GM12878 (cell line): ENCODE results near the gene KIFC3. TPM values are rescaled to one million over a fixed set of nuclear protein-coding genes. Genes with fewer than 3 reads are reported as not detected.

Source experiments
- ATAC-seq: fragments of 200-7000 bp; cut with Tn5 transposase; 3 replicates; pipeline ENCODE4 v1.9.1; 2020; ENCODE audit warnings: mild to moderate bottlenecking, moderate library complexity
- BruUV-seq: library from RNA; stranded (reverse); fragments of 400-500 nt; replicated peaks from 2 replicates; lab custom pipeline; 2021; lab: Mats Ljungman, UMichigan
- CTCF ChIA-PET: fragments of 300-600 bp; sonication (Branson Sonifier 250); formaldehyde crosslinking; extraction: SDS; loops from one replicate; lab custom pipeline; 2021; ENCODE audit warnings: inconsistent platforms; lab: Yijun Ruan, JAX
- POLR2A ChIA-PET: fragments of 350-600 bp; formaldehyde crosslinking; extraction: SDS; loops from one replicate; lab custom pipeline; 2021; ENCODE audit warnings: inconsistent platforms; lab: Charles Lee
- RAD21 ChIA-PET: fragments of 300-600 bp; sonication (Branson Sonifier 250); formaldehyde crosslinking; loops from one replicate; lab custom pipeline; 2023; ENCODE audit warnings: antibody characterized with exemption; ENCODE audit not compliant: unreplicated experiment; lab: Charles Lee
- SMC1A ChIA-PET: fragments of 300-600 bp; sonication (Branson Sonifier 250); formaldehyde crosslinking; loops from one replicate; lab custom pipeline; 2023; ENCODE audit not compliant: unreplicated experiment, uncharacterized antibody; lab: Charles Lee
- DNase-seq: peaks from one replicate; pipeline ENCODE4 v3.0.0-alpha.2; 2011; ENCODE audit warnings: low read depth, low spot score
- FAIRE-seq: peaks from 3 replicates; lab custom pipeline; 2011; peaks lifted over from hg19 to GRCh38; lab: Jason Lieb, UNC
- H2AFZ ChIP-seq: 2 replicates; pipeline ENCODE4 v1.6.0; 2011; ENCODE audit warnings: low read depth, low read length, control low read depth; ENCODE audit not compliant: control insufficient read depth
- H3K27ac ChIP-seq: 2 replicates; pipeline ENCODE4 v1.5.1; 2011; ENCODE audit warnings: control low read depth; ENCODE audit not compliant: control insufficient read depth, insufficient read depth
- H3K27me3 ChIP-seq, 2 experiments: replicated peaks in 1 of 2; 2 replicates each; pipeline versions ENCODE4 v1.6.0 to v1.6.1; 2011; ENCODE audit warnings: low read length in 1 of 2; ENCODE audit not compliant: control insufficient read depth in 2 of 2, insufficient read depth in 2 of 2
- H3K36me3 ChIP-seq, 2 experiments: 2 replicates each; pipeline ENCODE4 v1.5.1; 2011; ENCODE audit warnings: low read length in 1 of 2; ENCODE audit not compliant: control insufficient read depth in 2 of 2, insufficient read depth in 2 of 2
- H3K4me1 ChIP-seq: 2 replicates; pipeline ENCODE4 v1.6.1; 2011; ENCODE audit warnings: mild to moderate bottlenecking, low read length, moderate library complexity, mixed read lengths; ENCODE audit not compliant: control insufficient read depth, insufficient read depth
- H3K4me2 ChIP-seq: 2 replicates; pipeline ENCODE4 v1.6.0; 2011; ENCODE audit warnings: control low read depth; ENCODE audit not compliant: control insufficient read depth, insufficient read depth
- H3K4me3 ChIP-seq: fragments of 200-600 bp; sonication (generic); 2 replicates; pipeline ENCODE4 v1.5.1; 2016
- H3K79me2 ChIP-seq: 2 replicates; pipeline ENCODE4 v1.6.0; 2011; ENCODE audit warnings: low read length; ENCODE audit not compliant: control insufficient read depth, insufficient read depth
- H3K9ac ChIP-seq: 2 replicates; pipeline ENCODE4 v1.8.0; 2011; ENCODE audit warnings: low read length, control low read depth, mixed read lengths; ENCODE audit not compliant: control insufficient read depth, insufficient read depth
- H3K9me3 ChIP-seq: replicated peaks from 3 replicates; pipeline ENCODE4 v1.5.1; 2011; ENCODE audit warnings: mild to moderate bottlenecking, low read length; ENCODE audit not compliant: control insufficient read depth, insufficient read depth
- H4K20me1 ChIP-seq: 2 replicates; pipeline ENCODE4 v1.6.0; 2011; ENCODE audit not compliant: control insufficient read depth, insufficient read depth
- ASH2L ChIP-seq: fragments of 300-600, 200-600 bp; sonication (generic); IDR thresholded peaks from 2 replicates; pipeline ENCODE4 v1.6.1; 2017; ENCODE audit warnings: low read depth, mild to moderate bottlenecking, borderline replicate concordance
- HSF1 ChIP-seq: fragments of 150-350 bp; IDR thresholded peaks from 2 replicates; pipeline ENCODE4 v1.6.1; 2014; ENCODE audit warnings: mild to moderate bottlenecking, low read depth, low read length
- MAX ChIP-seq: IDR thresholded peaks from 2 replicates; pipeline ENCODE4 v1.6.1; 2012; ENCODE audit warnings: low read depth, low read length, improper control_type of control experiment
- MYC ChIP-seq: IDR thresholded peaks from 2 replicates; pipeline ENCODE4 v1.6.1; 2011; ENCODE audit warnings: mild to moderate bottlenecking, low read length, moderate library complexity, inconsistent platforms; ENCODE audit not compliant: insufficient read depth, insufficient replicate concordance, insufficient read length, severe bottlenecking
- NR2F1 ChIP-seq: fragments of 450-650 bp; conservative IDR thresholded peaks from 2 replicates; pipeline ENCODE4 v1.6.1; 2017; ENCODE audit warnings: mild to moderate bottlenecking
- RCOR1 ChIP-seq: conservative IDR thresholded peaks from 2 replicates; pipeline ENCODE4 v1.6.1; 2012; ENCODE audit warnings: low read depth, low read length, improper control_type of control experiment
- ZBTB11 ChIP-seq: fragments of 450-650 bp; formaldehyde crosslinking; IDR thresholded peaks from 2 replicates; pipeline ENCODE4 v1.5.0; 2022; ENCODE audit warnings: mild to moderate bottlenecking, missing genetic modification characterization
- ZNF207 ChIP-seq: fragments of 450-650 bp; IDR thresholded peaks from 2 replicates; pipeline ENCODE4 v1.6.1; 2014; ENCODE audit warnings: antibody characterized with exemption, mild to moderate bottlenecking, borderline replicate concordance
- ZSCAN29 ChIP-seq: fragments of 450-650 bp; IDR thresholded peaks from 2 replicates; pipeline ENCODE4 v1.6.1; 2017; ENCODE audit warnings: mild to moderate bottlenecking, moderate library complexity
- WGBS: methylation state at CpG from one replicate; pipeline ENCODE4 v1.1.6; 2016; ENCODE audit warnings: low lambda C conversion rate; ENCODE audit not compliant: insufficient replicate concordance, insufficient coverage; ENCODE audit errors: missing lambda C conversion rate; 5-methylcytosine and 5-hydroxymethylcytosine counted together
- in situ Hi-C: fragments of 300-500 bp; cut with MboI; formaldehyde crosslinking; loops from 9 replicates; pipeline ENCODE4 v1.14.3; 2018; ENCODE audit warnings: mixed read lengths
- intact Hi-C: fragments of 100-400 bp; cut with micrococcal nuclease; formaldehyde crosslinking; loops from one replicate; pipeline ENCODE4 v1.14.2; 2022; ENCODE audit not compliant: unreplicated experiment
- polyA plus RNA-seq, 11 experiments: library from polyadenylated mRNA; depleted of rRNA in 4 of 11; unstranded in 6 of 11; stranded (reverse) in 5 of 11; fragments of >200 nt; fragmentation: Nextera tagmentation in 4 of 11; fragmentation: Illumina TruSeq in 1 of 11; extraction: Ambion mirVana in 4 of 11; extraction: Trizol in 1 of 11; gene quantifications; 1 replicate in 1 of 11; 2 replicates in 10 of 11; pipeline versions ENCODE4 v1.2.1 to v1.2.3, GENCODE V29; 2011 to 2016; ENCODE audit warnings: inconsistent platforms in 2 of 11, missing spikeins in 2 of 11, low read depth in 1 of 11
- total RNA-seq, 4 experiments: library from RNA; depleted of rRNA in 3 of 4; stranded (reverse); fragments of >200 nt in 3 of 4; fragmentation: Illumina TruSeq in 1 of 4; extraction: Trizol in 1 of 4; gene quantifications; 2 replicates each; pipeline versions ENCODE4 v1.2.1 to v1.2.3, GENCODE V29; 2013 to 2021

Gene KIFC3
- total and polyA plus RNA-seq, 10 of the 15 experiments (the other 5 are each of a cell fraction or from before 2014, with no cell fraction given), result 0.22 to 1.3 (median 0.26) TPM; not detected in 3

DNA sequence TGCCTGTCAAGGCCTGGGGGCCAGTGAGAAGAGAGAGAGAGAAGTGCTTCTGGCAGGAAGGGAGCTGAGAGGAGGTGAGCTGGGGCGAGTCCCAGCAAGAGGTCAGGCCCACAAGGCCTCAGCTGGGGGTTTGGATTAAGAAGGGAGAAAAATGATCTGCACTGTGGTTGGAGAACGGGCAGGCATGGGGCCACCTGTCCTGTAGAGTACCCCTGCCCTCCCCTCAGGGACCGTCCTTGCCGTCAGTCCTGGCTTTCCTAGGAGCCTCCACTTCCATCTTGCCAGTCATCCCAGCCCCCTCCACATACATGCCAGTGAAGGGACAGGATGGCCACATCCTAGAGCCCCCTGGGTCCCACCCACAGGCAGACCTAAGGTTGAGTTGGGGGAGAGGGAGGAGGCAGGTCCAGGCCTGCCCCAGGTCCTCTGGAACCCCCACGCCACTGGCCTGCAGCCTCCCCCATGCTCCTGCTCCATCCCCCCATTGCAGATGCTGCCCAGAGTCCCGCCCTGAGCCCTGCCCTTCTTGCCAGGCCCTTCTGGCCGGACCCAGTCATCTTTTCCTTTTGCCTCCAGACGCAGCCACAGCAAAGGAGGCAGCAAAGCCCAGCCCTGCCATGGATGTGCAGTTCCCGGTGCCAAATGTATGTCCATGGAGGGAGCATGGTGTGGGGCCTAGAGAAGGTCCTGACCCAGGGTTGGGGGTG, 47.8 kb downstream of the KIFC3 start (continued):
- no peak for TF ChIP-seq HSF1
- TF ChIP-seq ZSCAN29, result no peak
- no peak for TF ChIP-seq NR2F1
- TF ChIP-seq, all 136 proteins: peak for 0

DNA sequence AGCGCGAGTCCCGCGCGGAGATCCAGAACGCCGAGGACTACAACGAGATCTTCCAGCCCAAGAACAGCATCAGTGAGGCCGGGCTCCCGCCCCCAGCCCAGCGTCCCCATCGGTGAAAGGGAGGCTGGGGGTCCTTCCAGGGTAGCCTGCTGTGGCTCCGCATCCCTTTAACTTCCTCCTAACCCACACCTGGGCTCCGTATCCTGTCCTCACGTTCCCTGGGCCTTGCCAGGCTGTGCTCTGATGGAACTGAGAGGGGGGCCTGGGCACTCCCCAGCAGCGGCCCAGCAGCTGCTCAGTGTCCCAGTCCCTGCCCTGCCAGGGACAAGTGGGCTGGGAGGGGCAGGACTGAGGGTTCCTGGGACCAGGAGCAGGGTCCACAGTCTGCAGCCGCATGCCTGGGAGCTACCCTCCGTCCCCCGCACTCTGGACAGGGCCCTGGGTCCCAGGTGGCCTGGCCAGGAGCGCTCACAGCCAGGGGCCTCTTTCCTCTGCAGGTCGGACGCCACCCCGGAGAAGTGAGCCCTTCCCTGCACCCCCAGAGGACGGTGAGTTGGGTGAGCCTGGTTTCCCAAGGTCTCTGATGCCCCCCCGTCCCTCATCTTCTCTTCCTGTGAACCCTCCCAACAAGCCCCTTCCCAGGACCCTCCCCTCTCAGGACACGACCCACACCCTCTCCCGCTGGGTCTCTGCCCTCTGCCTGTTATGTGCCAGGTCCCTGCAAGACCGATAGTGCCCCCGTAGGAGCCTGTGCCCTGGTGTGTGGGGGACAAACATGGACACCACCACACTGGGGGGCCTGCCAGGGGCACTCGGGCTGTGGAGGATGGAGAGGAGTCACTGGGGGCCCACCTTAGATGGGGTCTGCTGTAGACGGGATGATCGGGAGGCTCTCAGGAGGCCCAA, 48.6 kb downstream of the KIFC3 start:
- Histone ChIP-seq H2AFZ (no peak overlapping the region), H3K36me3 (no peaks in the 10 kb centered on the region; a peak in 2 of 4 replicates), H3K9ac (no peak overlapping the region), H3K27me3 (no peaks in the 10 kb centered on the region), H3K4me2 (no peak overlapping the region), H3K4me3 (no peak overlapping the region), H4K20me1 (no peaks in the 10 kb centered on the region), H3K4me1 (no peaks in the 10 kb centered on the region), H3K79me2 (no peaks in the 10 kb centered on the region), H3K27ac (no peak overlapping the region), H3K9me3 (no peaks in the 10 kb centered on the region)
- intact Hi-C loops, result no loop called here
- ChIA-PET SMC1A (no interaction called here), POLR2A (no interaction called here), CTCF (no interaction called here), RAD21 (no interaction called here)
- DNase-seq (no peak), ATAC-seq (no peak), FAIRE-seq (no peak)
- 85% methylated on average over 32 of the region's 32 CpGs for WGBS
- TF ChIP-seq MAX (no peak), RCOR1 (no peak), ZNF207 (no peak), ASH2L (no peak), MYC (no peak), ZBTB11 (no peak)
- BruUV-seq, result no TSS peak
- in situ Hi-C loops, result no loop called here
